ENCODE results near the gene FCER2. TPM values are rescaled to one million over a fixed set of nuclear protein-coding genes. Genes with fewer than 3 reads are reported as not detected.

FCER2 gene
- total and polyA plus RNA-seq, 7 experiments from 2014 or later = 0.32 to 3.8 (median 0.52) TPM; not detected in 2

DNA sequence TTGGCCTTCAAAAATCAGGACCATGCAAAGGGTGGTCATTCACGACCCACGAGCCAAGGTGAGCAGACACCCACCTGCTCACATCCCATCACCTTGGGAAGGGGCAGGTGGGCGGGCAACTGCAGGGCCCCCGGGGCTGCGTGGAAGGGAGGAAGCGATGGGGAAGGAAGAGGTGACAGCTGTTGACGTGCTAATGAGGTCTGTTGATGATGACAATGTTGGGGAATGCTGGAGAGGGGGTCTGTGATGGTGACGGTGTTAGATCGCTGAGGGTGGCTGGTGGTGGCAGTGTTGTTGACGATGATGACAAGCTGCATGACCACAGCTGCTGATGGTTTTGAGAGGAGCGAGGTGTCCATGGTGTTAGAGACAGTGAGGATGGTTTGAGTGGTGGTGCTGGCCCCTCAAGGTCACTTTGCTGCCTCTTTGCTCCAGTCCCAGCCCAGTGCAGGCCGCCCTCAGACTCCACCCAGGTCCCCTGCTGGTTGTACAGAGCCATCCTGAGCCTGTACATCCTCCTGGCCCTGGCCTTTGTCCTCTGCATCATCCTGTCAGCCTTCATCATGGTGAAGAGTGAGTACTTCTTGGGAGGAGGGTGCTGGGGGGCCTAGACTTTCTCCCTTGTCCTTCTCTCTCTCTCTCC is 24.1 kb downstream of the FCER2 start:
- H3K27me3 ChIP-seq (ENCODE audit: control insufficient read depth in 2 of 2, insufficient read depth in 2 of 2, low read length in 2 of 2) = peaks cover 0 to 6% of the 10 kb centered on the region in 2 donors
- peak overlapping the region in 4 of 10 donors; percentile 18 to 46 (median 30) for H3K4me3 Mint-ChIP-seq
- no peaks in the 10 kb centered on the region for H3K9me3 ChIP-seq (ENCODE audit: control insufficient read depth in 2 of 3, low read length in 3 of 3)
- H3K27me3 Mint-ChIP-seq = peaks cover 6 to 35% (median 13%) of the 10 kb centered on the region in 5 donors
- H3K4me1 ChIP-seq (ENCODE audit: control insufficient read depth in 2 of 2, insufficient read depth in 2 of 2, low read length in 2 of 2) = peaks cover 26 to 32% of the 10 kb centered on the region in 2 donors
- H3K27ac Mint-ChIP-seq = peak overlapping the region in 1 of 9 donors; percentile 85
- H3K36me3 Mint-ChIP-seq = peaks cover 0 to 6% (median 0%) of the 10 kb centered on the region in 5 donors
- DNase-seq (no peak), ATAC-seq (no peak)
- CTCF ChIA-PET = interaction anchor here (1.2 to 1.8 kb wide), 3 partner anchors 26 to 122 kb away, joined by 3 to 15 read pairs (median 5); no protein-coding TSS in a partner anchor
- peaks cover 0 to 2% (median 0%) of the 10 kb centered on the region in 11 donors for H3K9me3 Mint-ChIP-seq
- H3K4me3 ChIP-seq (ENCODE audit: low read length) = no peak overlapping the region
- intact Hi-C loops (cut with micrococcal nuclease) = no loop called here
- POLR2A ChIA-PET = interaction anchor here (1.4 to 1.9 kb wide), 2 partner anchors 13 to 123 kb away, joined by 3 to 6 read pairs; no protein-coding TSS in a partner anchor
- peaks cover 0 to 11% (median 0%) of the 10 kb centered on the region in 3 experiments for H3K36me3 ChIP-seq (ENCODE audit: control insufficient read depth in 2 of 3, insufficient read depth in 3 of 3, low read length in 3 of 3)
- H3K4me1 Mint-ChIP-seq = peaks cover 31 to 60% (median 49%) of the 10 kb centered on the region in 7 donors
- H3K27ac ChIP-seq (ENCODE audit: low read depth, low read length) = no peak overlapping the region

DNA sequence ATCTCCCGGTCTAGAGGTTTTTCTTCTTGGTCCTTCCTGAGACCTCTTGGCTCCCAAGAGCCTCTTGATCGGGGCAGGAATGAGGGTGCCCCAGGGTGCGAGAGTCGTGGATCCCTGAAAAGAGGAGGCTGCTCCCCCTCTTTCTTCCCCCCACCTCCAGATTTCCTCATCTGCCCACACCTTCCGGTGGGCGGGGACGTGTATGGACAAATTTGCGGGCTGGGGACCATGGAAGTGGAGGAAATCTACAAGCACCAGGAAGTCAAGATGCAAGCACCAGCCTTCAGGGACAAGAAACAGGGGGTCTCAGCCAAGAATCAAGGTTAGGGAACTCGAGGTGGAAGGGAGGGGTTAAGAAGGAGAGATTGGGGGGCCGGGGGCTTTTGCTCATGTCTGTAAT is 25.1 kb downstream of the FCER2 start, which contains the start of gene MCEMP1:
Gene MCEMP1 (plus strand): TSS at position 237 of the 400 bp plus-strand sequence. CDS start 31 bp downstream, at position 268.
- Mint-ChIP-seq H3K27me3 (peaks cover 6 to 37% (median 15%) of the 10 kb centered on the region in 5 donors), H3K4me3 (peak within 1 kb of the TSS in 9 of 10 donors; percentile 26 to 80 (median 50)), H3K36me3 (peaks cover 0 to 2% (median 0%) of the 10 kb centered on the region in 5 donors), H3K4me1 (peaks cover 31 to 54% (median 47%) of the 10 kb centered on the region in 7 donors), H3K9me3 (peaks cover 0 to 2% (median 0%) of the 10 kb centered on the region in 11 donors), H3K27ac (peak within 1 kb of the TSS in 2 of 9 donors; percentile 23 to 85)
- intact Hi-C loops (cut with micrococcal nuclease) = no loop called here
- Histone ChIP-seq H3K27ac (ENCODE audit: low read depth, low read length) (no peak within 1 kb of the TSS), H3K4me1 (ENCODE audit: control insufficient read depth in 2 of 2, insufficient read depth in 2 of 2, low read length in 2 of 2) (peaks cover 24 to 27% of the 10 kb centered on the region in 2 donors), H3K4me3 (ENCODE audit: low read length) (no peak within 1 kb of the TSS), H3K9me3 (ENCODE audit: control insufficient read depth in 2 of 3, low read length in 3 of 3) (no peaks in the 10 kb centered on the region), H3K27me3 (ENCODE audit: control insufficient read depth in 2 of 2, insufficient read depth in 2 of 2, low read length in 2 of 2) (peaks cover 0 to 6% of the 10 kb centered on the region in 2 donors), H3K36me3 (ENCODE audit: control insufficient read depth in 2 of 3, insufficient read depth in 3 of 3, low read length in 3 of 3) (peaks cover 0 to 6% (median 0%) of the 10 kb centered on the region in 3 experiments)
- ChIA-PET CTCF (interaction anchor here (1.3 to 1.9 kb wide), 3 partner anchors 109 to 123 kb away, joined by 5 to 6 read pairs (median 5); no protein-coding TSS in a partner anchor), POLR2A (interaction anchor here (1.9 kb wide), 1 partner anchor 123 kb away, joined by 6 read pairs; no protein-coding TSS in a partner anchor)
- no peak for DNase-seq
- ATAC-seq = no peak

DNA sequence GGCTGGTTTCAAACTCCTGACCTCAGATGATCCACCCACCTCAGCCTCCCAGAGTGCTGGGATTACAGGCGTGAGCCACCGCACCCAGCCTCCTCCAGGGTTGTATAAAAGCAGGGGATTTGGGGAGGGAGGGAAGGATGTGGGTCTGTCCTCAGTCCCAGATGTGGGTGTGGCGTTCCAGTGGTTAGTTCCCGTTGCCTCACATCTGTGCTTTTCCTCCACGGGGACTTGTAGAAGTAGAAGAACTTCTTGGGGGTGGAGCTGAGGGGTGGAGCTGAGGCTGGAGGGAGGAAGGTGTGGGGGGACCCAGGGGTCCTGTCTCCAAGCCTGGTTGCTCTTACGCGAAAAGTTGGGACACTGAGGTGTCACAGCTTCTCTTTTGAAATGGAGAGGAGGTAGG is 25.6 kb downstream of the FCER2 start:
- intact Hi-C loops (cut with micrococcal nuclease) = no loop called here
- Histone ChIP-seq H3K27me3 (ENCODE audit: control insufficient read depth in 2 of 2, insufficient read depth in 2 of 2, low read length in 2 of 2) (peaks cover 0 to 6% of the 10 kb centered on the region in 2 donors), H3K4me3 (ENCODE audit: low read length) (no peak overlapping the region), H3K4me1 (ENCODE audit: control insufficient read depth in 2 of 2, insufficient read depth in 2 of 2, low read length in 2 of 2) (peaks cover 19 to 26% of the 10 kb centered on the region in 2 donors), H3K27ac (ENCODE audit: low read depth, low read length) (no peak overlapping the region), H3K9me3 (ENCODE audit: control insufficient read depth in 2 of 3, low read length in 3 of 3) (no peaks in the 10 kb centered on the region), H3K36me3 (ENCODE audit: control insufficient read depth in 2 of 3, insufficient read depth in 3 of 3, low read length in 3 of 3) (peaks cover 0 to 6% (median 0%) of the 10 kb centered on the region in 3 experiments)
- ATAC-seq = no peak
- Mint-ChIP-seq H3K4me1 (peaks cover 28 to 50% (median 43%) of the 10 kb centered on the region in 7 donors), H3K27ac (no peak overlapping the region), H3K4me3 (peak overlapping the region in 9 of 10 donors; percentile 26 to 76 (median 48)), H3K36me3 (no peaks in the 10 kb centered on the region), H3K27me3 (peaks cover 10 to 42% (median 17%) of the 10 kb centered on the region in 5 donors), H3K9me3 (peaks cover 0 to 2% (median 0%) of the 10 kb centered on the region in 11 donors)
- no peak for DNase-seq
- POLR2A ChIA-PET = interaction anchor here (1.2 to 1.9 kb wide), 2 partner anchors 30 to 124 kb away, joined by 3 to 6 read pairs; no protein-coding TSS in a partner anchor
- CTCF ChIA-PET = interaction anchor here (0.6 to 1.9 kb wide), 3 partner anchors 107 to 124 kb away, joined by 3 to 6 read pairs (median 5); no protein-coding TSS in a partner anchor

DNA sequence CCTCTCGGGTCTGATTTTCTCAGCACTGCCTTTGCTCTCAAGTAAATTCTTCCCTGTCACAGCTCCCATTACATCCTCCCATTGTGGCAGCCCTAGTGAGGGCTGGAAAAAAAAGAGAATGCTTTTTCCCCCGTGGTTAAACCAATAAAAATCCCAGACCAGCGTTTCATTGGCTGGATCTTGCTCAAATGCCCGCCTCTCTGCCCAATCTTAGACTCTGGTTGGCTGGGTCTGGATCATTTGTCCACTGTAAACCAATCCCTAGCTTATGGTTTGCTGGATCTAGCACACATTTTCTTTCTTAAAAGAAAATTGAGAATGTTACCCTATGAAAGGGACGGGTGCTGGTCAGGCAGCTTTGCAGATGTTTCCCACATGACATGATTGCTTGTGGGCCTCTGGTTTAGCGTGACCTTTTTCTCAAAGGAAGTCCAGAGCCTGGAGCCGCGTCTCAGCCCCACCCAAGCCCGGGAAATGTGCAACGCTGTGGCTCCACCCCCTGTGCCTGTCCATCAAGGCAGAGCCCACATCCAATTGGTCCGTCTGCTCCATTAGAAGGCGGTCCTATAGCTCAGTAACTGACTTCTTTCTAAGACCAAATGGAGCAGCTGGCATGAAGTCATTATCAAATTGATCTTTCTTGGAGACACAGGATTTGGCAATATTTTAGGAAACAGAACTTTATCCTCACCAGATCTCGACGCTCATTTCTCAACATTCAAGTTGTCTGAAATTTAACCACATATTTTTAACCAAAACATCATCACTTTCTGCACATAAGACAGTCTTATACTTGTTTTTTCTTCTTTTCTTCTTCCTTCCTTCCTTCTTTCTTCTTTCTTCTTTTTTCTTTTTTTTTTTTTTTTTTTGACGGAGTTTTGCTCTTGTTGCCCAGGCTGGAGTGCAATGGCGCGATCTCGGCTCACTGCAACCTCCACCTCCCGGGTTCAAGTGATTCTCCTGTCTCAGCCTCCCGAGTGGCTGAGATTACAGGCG is 27.6 kb downstream of the FCER2 start:
- CTCF ChIA-PET = interaction anchor here (0.9 kb wide), 1 partner anchor 19 kb away, joined by 4 read pairs; no protein-coding TSS in a partner anchor
- H3K4me1 Mint-ChIP-seq = peaks cover 28 to 47% (median 36%) of the 10 kb centered on the region in 7 donors
- no peak overlapping the region for H3K4me3 Mint-ChIP-seq
- ATAC-seq (peak; percentile 77), DNase-seq (no peak)
- H3K27me3 Mint-ChIP-seq = peaks cover 18 to 56% (median 29%) of the 10 kb centered on the region in 5 donors
- peaks cover 0 to 6% of the 10 kb centered on the region in 2 donors for H3K27me3 ChIP-seq (ENCODE audit: control insufficient read depth in 2 of 2, insufficient read depth in 2 of 2, low read length in 2 of 2)
- H3K27ac Mint-ChIP-seq = peak overlapping the region in 1 of 9 donors; percentile 12
- no peak overlapping the region for H3K27ac ChIP-seq (ENCODE audit: low read depth, low read length)
- no peaks in the 10 kb centered on the region for H3K9me3 ChIP-seq (ENCODE audit: control insufficient read depth in 2 of 3, low read length in 3 of 3)
- no peaks in the 10 kb centered on the region for H3K36me3 Mint-ChIP-seq
- peaks cover 0 to under 1% (median 0%) of the 10 kb centered on the region in 11 donors for H3K9me3 Mint-ChIP-seq
- intact Hi-C loops (cut with micrococcal nuclease) = no loop called here
- no peaks in the 10 kb centered on the region for H3K36me3 ChIP-seq (ENCODE audit: control insufficient read depth in 2 of 3, insufficient read depth in 3 of 3, low read length in 3 of 3)
- POLR2A ChIA-PET = no interaction called here
- H3K4me1 ChIP-seq (ENCODE audit: control insufficient read depth in 2 of 2, insufficient read depth in 2 of 2, low read length in 2 of 2) = peaks cover 8 to 14% of the 10 kb centered on the region in 2 donors
- no peak overlapping the region for H3K4me3 ChIP-seq (ENCODE audit: low read length)

DNA sequence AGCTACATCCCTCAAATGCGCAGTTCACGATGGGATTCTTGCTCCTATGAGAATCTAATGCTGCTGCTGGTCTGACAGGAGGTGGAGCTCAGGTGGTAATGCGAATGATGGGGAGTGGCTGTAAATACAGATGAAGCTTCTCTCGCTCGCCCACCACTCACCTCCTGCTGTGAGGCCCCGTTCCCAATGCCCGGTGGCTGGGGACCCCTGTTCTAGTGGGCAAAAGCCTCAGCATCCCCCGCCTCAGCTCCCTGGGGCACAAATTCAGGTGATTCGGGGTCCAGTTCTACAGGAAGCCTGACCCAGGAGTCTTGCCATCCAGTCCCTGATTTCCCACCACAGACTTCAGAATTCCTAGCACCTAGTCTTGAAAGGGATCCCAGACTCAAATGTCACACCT is 29.4 kb downstream of the FCER2 start:
- Histone ChIP-seq H3K36me3 (ENCODE audit: control insufficient read depth in 2 of 3, insufficient read depth in 3 of 3, low read length in 3 of 3) (no peaks in the 10 kb centered on the region), H3K4me1 (ENCODE audit: control insufficient read depth in 2 of 2, insufficient read depth in 2 of 2, low read length in 2 of 2) (peaks cover 4 to 9% of the 10 kb centered on the region in 2 donors), H3K27me3 (ENCODE audit: control insufficient read depth in 2 of 2, insufficient read depth in 2 of 2, low read length in 2 of 2) (peaks cover 0 to 6% of the 10 kb centered on the region in 2 donors), H3K4me3 (ENCODE audit: low read length) (no peak overlapping the region), H3K27ac (ENCODE audit: low read depth, low read length) (no peak overlapping the region), H3K9me3 (ENCODE audit: control insufficient read depth in 2 of 3, low read length in 3 of 3) (no peaks in the 10 kb centered on the region)
- ChIA-PET POLR2A (no interaction called here), CTCF (interaction anchor here (0.6 kb wide), 1 partner anchor 14 kb away, joined by 5 read pairs; no protein-coding TSS in a partner anchor)
- Mint-ChIP-seq H3K36me3 (no peaks in the 10 kb centered on the region), H3K27me3 (peaks cover 18 to 51% (median 31%) of the 10 kb centered on the region in 5 donors), H3K27ac (no peak overlapping the region), H3K4me1 (peaks cover 24 to 37% (median 31%) of the 10 kb centered on the region in 7 donors), H3K9me3 (no peaks in the 10 kb centered on the region), H3K4me3 (no peak overlapping the region)
- no peak for ATAC-seq
- intact Hi-C loops (cut with micrococcal nuclease) = no loop called here
- no peak for DNase-seq

All from naive thymus-derived CD4-positive, alpha-beta T cell (primary cell).